Stimulated activated CD4-positive, alpha-beta T cell treated with anti-CD3 and anti-CD28 coated beads, TNF-alpha, amount 100 ng/mL, for 24 hours (primary cell): Measurements from ENCODE around the gene NNAT.

Source experiments
- DNase-seq, 3 experiments: peaks; one replicate each; pipeline ENCODE4 v3.0.0-alpha.2; 2020; ENCODE audit warnings: low read depth in 3 of 3

The NNAT gene

GRCh38 chr20:37502654-37503053 is 18.4 kb upstream of the NNAT start:
- DNase-seq, result no peak

GRCh38 chr20:37503256-37503927 is 17.7 kb upstream of the NNAT start:
- no peak for DNase-seq

- no peak for DNase-seq
Measured at GRCh38 chr20:37504404-37505096, 16.5 kb upstream of the NNAT start.

GRCh38 chr20:37505263-37506151 is 15.5 kb upstream of the NNAT start:
- DNase-seq, result no peak

GRCh38 chr20:37506152-37506725 is 14.8 kb upstream of the NNAT start:
- DNase-seq, result no peak

GRCh38 chr20:37510226-37510625 is 10.8 kb upstream of the NNAT start:
- no peak for DNase-seq

- no peak for DNase-seq
Measured at GRCh38 chr20:37511610-37512275, 9.3 kb upstream of the NNAT start.

GRCh38 chr20:37513779-37514359 is 7.2 kb upstream of the NNAT start:
- DNase-seq, result no peak

GRCh38 chr20:37515876-37516275 is 5.2 kb upstream of the NNAT start:
- no peak for DNase-seq

- no peak for DNase-seq
Measured at GRCh38 chr20:37516811-37517750, 4.0 kb upstream of the NNAT start.

GRCh38 chr20:37518059-37518458 is 3.0 kb upstream of the NNAT start:
- no peak for DNase-seq

GRCh38 chr20:37518606-37519507 is 2.2 kb upstream of the NNAT start:
- no peak for DNase-seq

- no peak for DNase-seq
Measured at GRCh38 chr20:37519508-37520418, 1.3 kb upstream of the NNAT start.

GRCh38 chr20:37520419-37520955 is 563 bp upstream of the NNAT start:
- DNase-seq, result no peak

GRCh38 chr20:37522260-37523011 is 1.4 kb downstream of the NNAT start:
- no peak for DNase-seq

GRCh38 chr20:37523012-37523391 is 2.0 kb downstream of the NNAT start:
- DNase-seq, result no peak
